H1 (cell line): ENCODE data around the gene NFATC1. TPM values are rescaled to one million over a fixed set of nuclear protein-coding genes. Genes with fewer than 3 reads are reported as not detected.

Experiments
- CTCF ChIA-PET: fragments of 300-600 bp; sonication (Branson Sonifier 250); formaldehyde crosslinking; loops from one replicate; lab custom pipeline; 2021; ENCODE audit not compliant: partially characterized antibody; lab: Charles Lee
- POLR2A ChIA-PET: fragments of 300-600 bp; sonication (Branson Sonifier 250); formaldehyde crosslinking; loops from one replicate; lab custom pipeline; 2021; ENCODE audit warnings: inconsistent platforms; ENCODE audit not compliant: partially characterized antibody; lab: Charles Lee
- DNase-seq, 2 experiments: peaks; one replicate each; pipeline versions ENCODE4 v3.0.0 to v3.0.0-alpha.2; 2010 to 2022; ENCODE audit warnings: low spot score in 2 of 2, low read depth in 1 of 2, mixed read lengths in 1 of 2
- FAIRE-seq: peaks from 2 replicates; lab custom pipeline; 2011; peaks lifted over from hg19 to GRCh38; lab: Jason Lieb, UNC
- H2AFZ ChIP-seq: 2 replicates; pipeline ENCODE4 v1.8.1; 2012; ENCODE audit warnings: low read length, inconsistent platforms
- H2AK5ac ChIP-seq: 2 replicates; pipeline ENCODE4 v1.6.1; 2013; ENCODE audit warnings: low read depth, low read length
- H2BK120ac ChIP-seq: replicated peaks from 2 replicates; pipeline ENCODE3; 2013; ENCODE audit warnings: low read depth, low read length, inconsistent platforms
- H2BK12ac ChIP-seq: 2 replicates; pipeline ENCODE4 v1.6.1; 2013; ENCODE audit warnings: low read depth, low read length
- H2BK15ac ChIP-seq: 2 replicates; pipeline ENCODE4 v1.6.1; 2013; ENCODE audit warnings: low read length
- H2BK20ac ChIP-seq: 2 replicates; pipeline ENCODE4 v1.6.1; 2013; ENCODE audit warnings: low read length
- H2BK5ac ChIP-seq: 2 replicates; pipeline ENCODE4 v1.6.1; 2013; ENCODE audit warnings: low read depth, low read length
- H3K14ac ChIP-seq: 2 replicates; pipeline ENCODE4 v1.6.1; 2013; ENCODE audit warnings: inconsistent platforms; ENCODE audit not compliant: insufficient read length
- H3K18ac ChIP-seq: 2 replicates; pipeline ENCODE4 v1.6.1; 2013; ENCODE audit warnings: low read length; ENCODE audit errors: extremely low read depth
- H3K23ac ChIP-seq: 2 replicates; pipeline ENCODE4 v1.6.1; 2013; ENCODE audit warnings: inconsistent platforms; ENCODE audit not compliant: insufficient read length
- H3K23me2 ChIP-seq: 2 replicates; pipeline ENCODE4 v1.6.1; 2013; ENCODE audit warnings: low read depth, low read length
- H3K27ac ChIP-seq: 2 replicates; pipeline ENCODE4 v1.6.1; 2011; ENCODE audit warnings: low read depth, low read length, inconsistent platforms
- H3K27me3 ChIP-seq, 4 experiments: replicated peaks in 1 of 4; 1 replicate in 1 of 4; 2 replicates in 3 of 4; pipeline versions ENCODE4 v1.6.1 to v1.8.1; 2011 to 2013; ENCODE audit warnings: low read length in 3 of 4, mild to moderate bottlenecking in 3 of 4, inconsistent platforms in 2 of 4, mixed read lengths in 2 of 4, moderate library complexity in 1 of 4; ENCODE audit not compliant: control insufficient read depth in 3 of 4, insufficient read depth in 3 of 4; ENCODE audit errors: extremely low read depth in 1 of 4
- H3K36me3 ChIP-seq, 4 experiments: 2 replicates each; pipeline versions ENCODE4 v1.6.1 to v1.8.1; 2011 to 2013; ENCODE audit warnings: mild to moderate bottlenecking in 4 of 4, low read length in 3 of 4, moderate library complexity in 2 of 4, control low read depth in 1 of 4, inconsistent platforms in 1 of 4; ENCODE audit not compliant: insufficient read depth in 4 of 4, control insufficient read depth in 2 of 4
- H3K4ac ChIP-seq: replicated peaks from 2 replicates; pipeline ENCODE3; 2013; ENCODE audit warnings: low read length, low read depth, mixed read lengths, inconsistent platforms; ENCODE audit not compliant: insufficient read length
- H3K4me1 ChIP-seq, 4 experiments: replicated peaks in 1 of 4; 1 replicate in 1 of 4; 2 replicates in 3 of 4; pipeline versions ENCODE4 v1.6.1 to v1.8.1; 2011 to 2013; ENCODE audit warnings: low read length in 3 of 4, inconsistent platforms in 2 of 4, mixed read lengths in 1 of 4; ENCODE audit not compliant: insufficient read depth in 4 of 4, control insufficient read depth in 3 of 4
- H3K4me2 ChIP-seq, 2 experiments: 2 replicates each; pipeline versions ENCODE4 v1.6.1 to v1.8.1; 2011 to 2013; ENCODE audit warnings: low read depth in 2 of 2, low read length in 2 of 2, control low read depth in 1 of 2, inconsistent platforms in 1 of 2, mild to moderate bottlenecking in 1 of 2; ENCODE audit not compliant: insufficient read depth in 1 of 2
- H3K4me3 ChIP-seq, 4 experiments: fragments of 200-600, 300-600 bp in 1 of 4; sonication (generic), shearing (Covaris generic), sonication (Bioruptor Twin) in 1 of 4; 2 replicates each; pipeline versions ENCODE4 v1.5.1 to v1.8.1; 2011 to 2016; ENCODE audit warnings: low read length in 4 of 4, low read depth in 3 of 4, control low read depth in 2 of 4, inconsistent platforms in 2 of 4, mild to moderate bottlenecking in 2 of 4, mixed read lengths in 1 of 4, moderate library complexity in 1 of 4; ENCODE audit not compliant: insufficient read depth in 2 of 4; ENCODE audit errors: extremely low read depth in 1 of 4
- H3K56ac ChIP-seq: replicated peaks from 2 replicates; pipeline ENCODE3; 2013; ENCODE audit warnings: low read depth, mild to moderate bottlenecking, mixed read lengths, low read length, inconsistent platforms; ENCODE audit not compliant: insufficient read length
- H3K79me1 ChIP-seq: 2 replicates; pipeline ENCODE4 v1.6.1; 2013; ENCODE audit warnings: low read depth, low read length, control low read depth
- H3K79me2 ChIP-seq, 2 experiments: 2 replicates each; pipeline versions ENCODE4 v1.6.1 to v1.8.1; 2012 to 2013; ENCODE audit warnings: low read length in 2 of 2, mild to moderate bottlenecking in 2 of 2, inconsistent platforms in 1 of 2; ENCODE audit not compliant: insufficient read depth in 2 of 2, control insufficient read depth in 1 of 2
- H3K9ac ChIP-seq, 4 experiments: replicated peaks in 1 of 4; 1 replicate in 1 of 4; 2 replicates in 3 of 4; pipeline versions ENCODE4 v1.6.1 to v1.8.1; 2011 to 2013; ENCODE audit warnings: low read depth in 3 of 4, low read length in 3 of 4, control low read depth in 2 of 4, mild to moderate bottlenecking in 2 of 4, moderate library complexity in 2 of 4, inconsistent platforms in 1 of 4; ENCODE audit errors: extremely low read depth in 1 of 4
- H3K9me3 ChIP-seq, 2 experiments: 2 replicates each; pipeline versions ENCODE4 v1.6.1 to v1.8.1; 2012 to 2013; ENCODE audit warnings: mild to moderate bottlenecking in 2 of 2, moderate library complexity in 2 of 2, control low read depth in 1 of 2, inconsistent platforms in 1 of 2, low read depth in 1 of 2, low read length in 1 of 2, mixed read lengths in 1 of 2; ENCODE audit not compliant: insufficient read depth in 2 of 2
- H4K20me1 ChIP-seq, 2 experiments: replicated peaks in 1 of 2; 2 replicates each; pipeline versions ENCODE3 to v1.8.1; 2011 to 2013; ENCODE audit warnings: inconsistent platforms in 2 of 2, low read length in 2 of 2, mild to moderate bottlenecking in 1 of 2; ENCODE audit not compliant: insufficient read depth in 2 of 2, control insufficient read depth in 1 of 2
- H4K5ac ChIP-seq: 2 replicates; pipeline ENCODE4 v1.6.1; 2013; ENCODE audit warnings: low read length, low read depth, mixed read lengths, inconsistent platforms; ENCODE audit not compliant: insufficient read length
- H4K8ac ChIP-seq: 2 replicates; pipeline ENCODE4 v1.8.0; 2013; ENCODE audit warnings: mild to moderate bottlenecking, moderate library complexity, low read length, inconsistent platforms; ENCODE audit not compliant: insufficient read depth; ENCODE audit errors: extremely low read depth
- H4K91ac ChIP-seq: replicated peaks from 2 replicates; pipeline ENCODE3; 2013; ENCODE audit warnings: low read length, mixed read lengths, inconsistent platforms; ENCODE audit not compliant: insufficient read length
- EZH2 ChIP-seq: fragments of 200-600 bp; sonication (generic); IDR thresholded peaks from 2 replicates; pipeline ENCODE4 v1.7.1; 2012; ENCODE audit warnings: low read depth, mild to moderate bottlenecking, moderate library complexity, low read length, inconsistent platforms; ENCODE audit not compliant: severe bottlenecking
- NRF1 ChIP-seq: IDR thresholded peaks from 2 replicates; pipeline ENCODE4 v1.6.1; 2011; ENCODE audit warnings: mild to moderate bottlenecking, low read depth, low read length, improper control_type of control experiment
- RNF2 ChIP-seq: fragments of 200-900, 300-1000 bp; sonication (generic); IDR thresholded peaks from 2 replicates; pipeline ENCODE4 v1.7.1; 2016; ENCODE audit warnings: borderline replicate concordance, low read depth, mild to moderate bottlenecking, antibody characterized with exemption, low read length; ENCODE audit not compliant: poor library complexity, severe bottlenecking; ENCODE audit errors: missing control alignments
- SP1 ChIP-seq: IDR thresholded peaks from 2 replicates; pipeline ENCODE4 v1.6.1; 2011; ENCODE audit warnings: low read depth, low read length
- SUZ12 ChIP-seq: fragments of 200-600 bp; sonication (generic); IDR thresholded peaks from 2 replicates; pipeline ENCODE4 v1.6.1; 2012; ENCODE audit warnings: mild to moderate bottlenecking, inconsistent platforms, low read length, moderate library complexity, mixed read lengths
- WGBS, 2 experiments: shearing (Covaris generic) in 1 of 2; methylation state at CpG; one replicate each; pipeline versions ENCODE4 v1.1.6 to v1.1.7; 2013 to 2015; ENCODE audit warnings: low lambda C conversion rate in 2 of 2, mixed read lengths in 2 of 2, inconsistent platforms in 1 of 2, low coverage in 1 of 2, missing lambda C conversion rate in 1 of 2; ENCODE audit not compliant: insufficient replicate concordance in 2 of 2, insufficient coverage in 1 of 2, insufficient read length in 1 of 2; ENCODE audit errors: extremely low coverage in 1 of 2, missing lambda C conversion rate in 1 of 2; 5-methylcytosine and 5-hydroxymethylcytosine counted together
- polyA plus RNA-seq, 7 experiments: library from polyadenylated mRNA; depleted of rRNA in 3 of 7; stranded (reverse) in 5 of 7; unstranded in 2 of 7; fragments of >200 nt in 5 of 7; fragments of 200-250 nt in 2 of 7; gene quantifications; 1 replicate in 5 of 7; 2 replicates in 1 of 7; 4 replicates in 1 of 7; pipeline versions ENCODE4 v1.2.1 to v1.2.3, GENCODE V29; 2011 to 2013; ENCODE audit warnings: missing spikeins in 2 of 7, mixed read lengths in 2 of 7
- total RNA-seq: library from RNA; stranded (reverse); fragmentation: NEBNext Ultra II Directional; extraction: Animal tissue kit (Norgen Biotek cat#: 25700); gene quantifications from 2 replicates; pipeline ENCODE4 v1.2.1, GENCODE V29; 2021

The NFATC1 gene
- total and polyA plus RNA-seq, 2 of the 8 experiments (the other 6 are each of a cell fraction or from before 2014, with no cell fraction given): 2.0 to 6.6 TPM

- Histone ChIP-seq H3K4me3 (no peak overlapping the region), H3K27me3 (peaks cover 40 to 60% (median 52%) of the 10 kb centered on the region in 4 experiments), H2AFZ (no peak overlapping the region), H2BK12ac (no peak overlapping the region), H3K79me1 (no peaks in the 10 kb centered on the region), H3K14ac (no peak overlapping the region), H3K4me1 (peaks cover 0 to 10% (median 8%) of the 10 kb centered on the region in 4 experiments; a peak in 5 of 7 replicates), H3K4me2 (no peak overlapping the region; a peak in 2 of 4 replicates), H4K5ac (no peak overlapping the region), H3K27ac (no peak overlapping the region), H3K4ac (no peak overlapping the region), H3K18ac (no peak overlapping the region; the same call in 1 of the 2 replicates), H4K91ac (no peak overlapping the region), H2BK15ac (no peak overlapping the region), H2BK5ac (no peak overlapping the region), H4K8ac (no peak overlapping the region), H3K23ac (no peak overlapping the region), H2AK5ac (no peak overlapping the region), H3K23me2 (peaks cover 5% of the 10 kb centered on the region; the same call in 1 of the 2 replicates), H4K20me1 (peaks cover 2 to 4% of the 10 kb centered on the region in 2 experiments), H3K9me3 (no peaks in the 10 kb centered on the region), H3K36me3 (no peaks in the 10 kb centered on the region; a peak in 1 of 8 replicates), H3K9ac (no peak overlapping the region), H3K79me2 (no peaks in the 10 kb centered on the region), H3K56ac (no peak overlapping the region), H2BK20ac (no peak overlapping the region), H2BK120ac (no peak overlapping the region)
- CTCF ChIA-PET: interaction anchor here (0.6 to 3.2 kb wide), 5 partner anchors 18 to 245 kb away, joined by 3 to 29 read pairs (median 10); no protein-coding TSS in a partner anchor
- TF ChIP-seq SUZ12 (peak; percentile 60; the same call in 1 of the 2 replicates), NRF1 (no peak), EZH2 (peak; percentile 50), SP1 (no peak), RNF2 (peak; percentile 71)
- WGBS, 2 experiments: 55% methylated on average over 37 of the region's 38 CpGs; no CpG with 5 or more reads in 1 of the 2 experiments
- no peak for DNase-seq
- FAIRE-seq: no peak
- POLR2A ChIA-PET: interaction anchor here (0.6 to 1.1 kb wide), 3 partner anchors 8 to 417 kb away, joined by 3 to 4 read pairs (median 3); no protein-coding TSS in a partner anchor
Measured at GRCh38 chr18:79397830-79398761, 2.4 kb downstream of the NFATC1 start.
